CD4-positive, alpha-beta T cell treated with Interleukin-17A for 1 hour (primary cell): Measurements from ENCODE around the gene GAP43.
"Not testable (repeated sequence)": the region's sequence is repeated elsewhere in the genome, so short reads cannot be mapped to it uniquely, and the experiment has no call there.

ENCODE experiments used
- DNase-seq: peaks from one replicate; pipeline ENCODE4 v3.0.0-alpha.2; 2020

GAP43 gene

GRCh38 chr3:115699706-115700105 lies 76.4 kb downstream of the GAP43 start:
- DNase-seq = no peak

GRCh38 chr3:115702598-115702997 lies 79.3 kb downstream of the GAP43 start:
- no peak for DNase-seq

GRCh38 chr3:115704661-115705338 lies 81.5 kb downstream of the GAP43 start:
- DNase-seq = no peak

GRCh38 chr3:115706311-115706829 lies 83.1 kb downstream of the GAP43 start:
- no peak for DNase-seq

- no peak for DNase-seq
Measured at GRCh38 chr3:115708540-115708939, 85.2 kb downstream of the GAP43 start.

GRCh38 chr3:115709093-115709492 lies 85.8 kb downstream of the GAP43 start:
- DNase-seq = no peak

GRCh38 chr3:115709931-115710330 lies 86.6 kb downstream of the GAP43 start:
- no peak for DNase-seq

- DNase-seq = no peak
Measured at GRCh38 chr3:115710799-115711198, 87.5 kb downstream of the GAP43 start.

GRCh38 chr3:115712871-115713270 lies 89.6 kb downstream of the GAP43 start:
- DNase-seq = no peak

GRCh38 chr3:115713284-115713683 lies 90.0 kb downstream of the GAP43 start:
- DNase-seq = no peak

- no peak for DNase-seq
Measured at GRCh38 chr3:115715241-115715745, 92.0 kb downstream of the GAP43 start.

- no peak for DNase-seq
Measured at GRCh38 chr3:115720983-115721382, 97.7 kb downstream of the GAP43 start.

GRCh38 chr3:115725800-115726199 lies 102.5 kb downstream of the GAP43 start:
- no peak for DNase-seq

GRCh38 chr3:115727135-115727534 lies 103.8 kb downstream of the GAP43 start:
- no peak for DNase-seq

GRCh38 chr3:115728013-115728412 lies 104.7 kb downstream of the GAP43 start:
- DNase-seq = no peak

GRCh38 chr3:115736341-115736740 lies 113.0 kb downstream of the GAP43 start:
- DNase-seq = not testable (repeated sequence)

GRCh38 chr3:115741650-115742049 lies 118.3 kb downstream of the GAP43 start:
- no peak for DNase-seq

GRCh38 chr3:115744516-115744915 lies 121.2 kb downstream of the GAP43 start:
- not testable (repeated sequence) for DNase-seq

- DNase-seq = not testable (repeated sequence)
Measured at GRCh38 chr3:115752978-115753377, 129.7 kb downstream of the GAP43 start.

GRCh38 chr3:115758076-115758763 lies 134.9 kb downstream of the GAP43 start:
- DNase-seq = no peak

- DNase-seq = no peak
Measured at GRCh38 chr3:115760716-115761115, 137.4 kb downstream of the GAP43 start.

- DNase-seq = no peak
Measured at GRCh38 chr3:115761927-115762305, 138.6 kb downstream of the GAP43 start.

- no peak for DNase-seq
Measured at GRCh38 chr3:115766587-115767482, 143.5 kb downstream of the GAP43 start.
